Caco-2 (cell line): Measurements from ENCODE around the gene ATG101. TPM values are rescaled to one million over a fixed set of nuclear protein-coding genes. Genes with fewer than 3 reads are reported as not detected.

Experiments used
- BruUV-seq: library from RNA; stranded (reverse); fragments of 400-500 nt; replicated peaks from 2 replicates; lab custom pipeline; 2021; lab: Mats Ljungman, UMichigan
- CTCF ChIA-PET: fragments of 300-600 bp; sonication (Branson Sonifier 250); formaldehyde crosslinking; loops from one replicate; lab custom pipeline; 2022; ENCODE audit warnings: antibody characterized with exemption; lab: Charles Lee
- POLR2A ChIA-PET: fragments of 300-600 bp; sonication (Branson Sonifier 250); formaldehyde crosslinking; loops from one replicate; lab custom pipeline; 2022; ENCODE audit warnings: antibody characterized with exemption; lab: Charles Lee
- DNase-seq, 2 experiments: peaks; one replicate each; pipeline versions ENCODE4 v3.0.0 to v3.0.0-alpha.2; 2020 to 2022
- H3K27me3 ChIP-seq: replicated peaks from 2 replicates; pipeline ENCODE4 v1.6.0; 2011; ENCODE audit warnings: low read length; ENCODE audit not compliant: control insufficient read depth, insufficient read depth
- H3K36me3 ChIP-seq: 2 replicates; pipeline ENCODE4 v1.5.1; 2011; ENCODE audit warnings: low read length; ENCODE audit not compliant: control insufficient read depth, insufficient read depth
- H3K4me1 ChIP-seq: fragments of 250-450 bp; sonication (Bioruptor Pico); 2 replicates; pipeline ENCODE4 v1.5.1; 2020; ENCODE audit warnings: mild to moderate bottlenecking
- H3K4me3 ChIP-seq: 2 replicates; pipeline ENCODE4 v1.5.1; 2011; ENCODE audit warnings: low read depth, mild to moderate bottlenecking, control low read depth, low read length
- H3K9me3 ChIP-seq: fragments of 250-450 bp; sonication (Bioruptor Pico); 2 replicates; pipeline ENCODE4 v1.5.1; 2020; ENCODE audit warnings: mild to moderate bottlenecking, moderate library complexity
- H3K27ac Mint-ChIP-seq: one replicate; pipeline ENCODE4 v1.8.0; 2022; ENCODE audit warnings: mixed read lengths; ENCODE audit not compliant: unreplicated experiment
- H3K27me3 Mint-ChIP-seq: one replicate; pipeline ENCODE4 v1.8.0; 2022; ENCODE audit warnings: mixed read lengths; ENCODE audit not compliant: insufficient read depth, unreplicated experiment
- H3K36me3 Mint-ChIP-seq: one replicate; pipeline ENCODE4 v1.8.0; 2022; ENCODE audit warnings: mild to moderate bottlenecking, mixed read lengths; ENCODE audit not compliant: insufficient read depth, unreplicated experiment
- H3K4me1 Mint-ChIP-seq: one replicate; pipeline ENCODE4 v1.8.0; 2022; ENCODE audit warnings: low read depth, mixed read lengths; ENCODE audit not compliant: unreplicated experiment
- H3K4me3 Mint-ChIP-seq: one replicate; pipeline ENCODE4 v1.8.0; 2022; ENCODE audit warnings: mild to moderate bottlenecking, moderate library complexity, mixed read lengths; ENCODE audit not compliant: unreplicated experiment
- H3K9me3 Mint-ChIP-seq: one replicate; pipeline ENCODE4 v1.8.0; 2022; ENCODE audit warnings: mixed read lengths; ENCODE audit not compliant: unreplicated experiment
- CTCF ChIP-seq, 2 experiments: fragments of 200-600 bp in 1 of 2; IDR thresholded peaks; 1 replicate in 1 of 2; 2 replicates in 1 of 2; pipeline versions ENCODE4 v1.5.1 to v1.8.0; 2011 to 2022; ENCODE audit warnings: antibody characterized with exemption in 1 of 2, control low read depth in 1 of 2, inconsistent platforms in 1 of 2, low read depth in 1 of 2, low read length in 1 of 2, mild to moderate bottlenecking in 1 of 2, moderate library complexity in 1 of 2; ENCODE audit not compliant: insufficient read depth in 1 of 2, severe bottlenecking in 1 of 2, unreplicated experiment in 1 of 2
- intact Hi-C: fragments of 100-400 bp; cut with micrococcal nuclease; formaldehyde crosslinking; loops from one replicate; pipeline ENCODE4 v1.10.0; 2022; ENCODE audit not compliant: unreplicated experiment
- total RNA-seq: library from RNA; stranded (reverse); gene quantifications from 2 replicates; pipeline ENCODE4 v1.2.3, GENCODE V29; 2022

The ATG101 gene
- total RNA-seq, 1 experiment from 2014 or later: 78.0 TPM

GRCh38 chr12:52081263-52081733 is 11.5 kb downstream of the ATG101 start:
- H3K4me1 ChIP-seq: no peaks in the 10 kb centered on the region
- peaks cover 23% of the 10 kb centered on the region for H3K36me3 Mint-ChIP-seq
- POLR2A ChIA-PET: interaction anchor here (0.5 kb wide), 1 partner anchor 13 kb away, joined by 3 read pairs; no protein-coding TSS in a partner anchor
- peaks cover 7% of the 10 kb centered on the region for H3K4me1 Mint-ChIP-seq
- intact Hi-C loops: no loop called here
- no peak overlapping the region for H3K27ac Mint-ChIP-seq
- no peaks in the 10 kb centered on the region for H3K27me3 Mint-ChIP-seq
- H3K9me3 ChIP-seq: no peaks in the 10 kb centered on the region
- no TSS peak for BruUV-seq
- H3K27me3 ChIP-seq: no peaks in the 10 kb centered on the region
- TF ChIP-seq CTCF (IDR thresholded peaks at IDR 0.05; ENCODE audit: insufficient read depth in 1 of 2, low read depth in 1 of 2, low read length in 1 of 2, severe bottlenecking in 1 of 2, unreplicated experiment in 1 of 2): no peak
- no peaks in the 10 kb centered on the region for H3K9me3 Mint-ChIP-seq
- no peak overlapping the region for H3K4me3 Mint-ChIP-seq
- DNase-seq: no peak
- CTCF ChIA-PET: interaction anchor here (0.7 to 6.4 kb wide), 4 partner anchors 12 to 57 kb away, joined by 3 to 102 read pairs (median 10); no protein-coding TSS in a partner anchor
- H3K36me3 ChIP-seq: no peaks in the 10 kb centered on the region; the same call in 1 of the 2 replicates
- no peak overlapping the region for H3K4me3 ChIP-seq

GRCh38 chr12:52082026-52082668 is 12.4 kb downstream of the ATG101 start:
- Histone ChIP-seq H3K36me3 (no peaks in the 10 kb centered on the region; the same call in 1 of the 2 replicates), H3K4me1 (no peaks in the 10 kb centered on the region), H3K9me3 (no peaks in the 10 kb centered on the region), H3K4me3 (no peak overlapping the region), H3K27me3 (no peaks in the 10 kb centered on the region)
- Mint-ChIP-seq H3K4me3 (no peak overlapping the region), H3K9me3 (no peaks in the 10 kb centered on the region), H3K36me3 (peaks cover 14% of the 10 kb centered on the region), H3K27me3 (no peaks in the 10 kb centered on the region), H3K27ac (peak overlapping the region; percentile 6), H3K4me1 (peaks cover 7% of the 10 kb centered on the region)
- intact Hi-C loops: loop anchor here (2.0 kb wide), 1 partner anchor 39 kb away; no protein-coding TSS in a partner anchor
- no peak for TF ChIP-seq CTCF (IDR thresholded peaks at IDR 0.05; ENCODE audit: insufficient read depth in 1 of 2, low read depth in 1 of 2, low read length in 1 of 2, severe bottlenecking in 1 of 2, unreplicated experiment in 1 of 2)
- DNase-seq: no peak
- ChIA-PET CTCF (interaction anchor here (0.7 to 6.4 kb wide), 9 partner anchors 10 to 201 kb away, joined by 3 to 102 read pairs (median 5); partner anchors contain the start of genes ATG101 and NR4A1), POLR2A (no interaction called here)
- BruUV-seq: no TSS peak

GRCh38 chr12:52082669-52082987 is 12.8 kb downstream of the ATG101 start:
- Mint-ChIP-seq H3K4me1 (peaks cover 7% of the 10 kb centered on the region), H3K4me3 (no peak overlapping the region), H3K27me3 (no peaks in the 10 kb centered on the region), H3K36me3 (peaks cover 9% of the 10 kb centered on the region), H3K27ac (no peak overlapping the region), H3K9me3 (no peaks in the 10 kb centered on the region)
- CTCF ChIA-PET: interaction anchor here (0.5 to 6.4 kb wide), 10 partner anchors 11 to 1196 kb away, joined by 3 to 102 read pairs (median 4); partner anchors contain the start of genes ATG101 and NR4A1
- H3K4me1 ChIP-seq: no peaks in the 10 kb centered on the region
- no peak overlapping the region for H3K4me3 ChIP-seq
- TF ChIP-seq CTCF (IDR thresholded peaks at IDR 0.05; ENCODE audit: insufficient read depth in 1 of 2, low read depth in 1 of 2, low read length in 1 of 2, severe bottlenecking in 1 of 2, unreplicated experiment in 1 of 2): no peak
- POLR2A ChIA-PET: interaction anchor here (0.5 kb wide), 1 partner anchor 11 kb away, joined by 3 read pairs; no protein-coding TSS in a partner anchor
- H3K9me3 ChIP-seq: no peaks in the 10 kb centered on the region
- DNase-seq: no peak
- intact Hi-C loops: loop anchor here (2.0 kb wide), 1 partner anchor 38 kb away; no protein-coding TSS in a partner anchor
- BruUV-seq: no TSS peak
- H3K27me3 ChIP-seq: no peaks in the 10 kb centered on the region
- no peaks in the 10 kb centered on the region; the same call in 1 of the 2 replicates for H3K36me3 ChIP-seq
